ENCODE data around the gene ZNF280A. TPM values are rescaled to one million over a fixed set of nuclear protein-coding genes. Genes with fewer than 3 reads are reported as not detected.

The ZNF280A gene
- total RNA-seq = not detected
- not detected for total RNA-seq (2013)

- TF ChIP-seq, protein P1, sequence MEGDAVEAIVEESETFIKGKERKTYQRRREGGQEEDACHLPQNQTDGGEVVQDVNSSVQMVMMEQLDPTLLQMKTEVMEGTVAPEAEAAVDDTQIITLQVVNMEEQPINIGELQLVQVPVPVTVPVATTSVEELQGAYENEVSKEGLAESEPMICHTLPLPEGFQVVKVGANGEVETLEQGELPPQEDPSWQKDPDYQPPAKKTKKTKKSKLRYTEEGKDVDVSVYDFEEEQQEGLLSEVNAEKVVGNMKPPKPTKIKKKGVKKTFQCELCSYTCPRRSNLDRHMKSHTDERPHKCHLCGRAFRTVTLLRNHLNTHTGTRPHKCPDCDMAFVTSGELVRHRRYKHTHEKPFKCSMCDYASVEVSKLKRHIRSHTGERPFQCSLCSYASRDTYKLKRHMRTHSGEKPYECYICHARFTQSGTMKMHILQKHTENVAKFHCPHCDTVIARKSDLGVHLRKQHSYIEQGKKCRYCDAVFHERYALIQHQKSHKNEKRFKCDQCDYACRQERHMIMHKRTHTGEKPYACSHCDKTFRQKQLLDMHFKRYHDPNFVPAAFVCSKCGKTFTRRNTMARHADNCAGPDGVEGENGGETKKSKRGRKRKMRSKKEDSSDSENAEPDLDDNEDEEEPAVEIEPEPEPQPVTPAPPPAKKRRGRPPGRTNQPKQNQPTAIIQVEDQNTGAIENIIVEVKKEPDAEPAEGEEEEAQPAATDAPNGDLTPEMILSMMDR (IDR thresholded peaks at IDR 0.05) = no peak
- no peak within 1 kb of the TSS for H3K4me3 Mint-ChIP-seq
- no peaks in the 10 kb centered on the region for H3K36me3 Mint-ChIP-seq
- Histone ChIP-seq H3K27ac (ENCODE audit: low read length) (no peak within 1 kb of the TSS), H3K4me3 (ENCODE audit: low read length) (no peak within 1 kb of the TSS), H3K27me3 (ENCODE audit: control insufficient read depth, insufficient read depth, low read length) (peaks cover 3% of the 10 kb centered on the region), H3K4me1 (ENCODE audit: control insufficient read depth, insufficient read depth, low read length) (no peaks in the 10 kb centered on the region), H3K36me3 (ENCODE audit: control insufficient read depth, insufficient read depth, low read length) (no peaks in the 10 kb centered on the region), H3K9me3 (ENCODE audit: control insufficient read depth, insufficient read depth, low read length) (no peaks in the 10 kb centered on the region)
- DNase-seq (no peak), ATAC-seq (no peak)
- H3K9me3 Mint-ChIP-seq = no peaks in the 10 kb centered on the region
- 80% methylated on average over 12 of the region's 12 CpGs for WGBS (ENCODE audit: insufficient coverage)
- no peaks in the 10 kb centered on the region for H3K4me1 Mint-ChIP-seq
- H3K27me3 Mint-ChIP-seq (ENCODE audit: low read depth in 2 of 2) = peaks cover 17 to 20% of the 10 kb centered on the region in 2 donors
- intact Hi-C loops (cut with micrococcal nuclease) = no loop called here
- H3K27ac Mint-ChIP-seq = no peak within 1 kb of the TSS
Observed at GRCh38 chr22:22520020-22520656, at the start of gene ZNF280A. Gene ZNF280A (minus strand): TSS chr22:22520270. CDS start chr22:22515630, 4,640 bp downstream.

DNA sequence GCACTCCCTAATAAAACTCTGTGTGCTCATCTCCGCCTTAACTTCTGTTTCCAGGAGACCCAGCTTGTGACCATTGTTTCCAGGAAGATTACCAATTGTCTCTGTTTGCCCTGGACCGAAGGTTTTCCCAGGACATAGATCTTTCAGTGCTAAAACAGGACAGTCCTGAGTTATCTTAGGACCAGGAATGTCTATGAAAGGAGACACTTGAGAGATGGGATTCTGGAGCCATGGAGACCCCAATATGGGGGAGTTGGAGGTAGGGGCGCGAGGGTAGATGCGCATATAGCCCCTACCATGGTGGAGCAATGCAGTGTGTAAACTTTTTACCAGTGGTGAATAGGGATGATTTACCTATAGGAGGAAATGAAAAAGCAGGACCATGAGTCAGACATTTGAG lies 49.1 kb upstream of the ZNF280A start:
- Mint-ChIP-seq H3K4me3 (no peak overlapping the region), H3K27me3 (ENCODE audit: low read depth in 2 of 2) (peaks cover 20 to 57% of the 10 kb centered on the region in 2 donors), H3K4me1 (no peaks in the 10 kb centered on the region), H3K9me3 (no peaks in the 10 kb centered on the region), H3K27ac (no peak overlapping the region), H3K36me3 (no peaks in the 10 kb centered on the region)
- intact Hi-C loops (cut with micrococcal nuclease) = no loop called here
- ATAC-seq = no peak
- Histone ChIP-seq H3K4me1 (ENCODE audit: control insufficient read depth, insufficient read depth, low read length) (no peaks in the 10 kb centered on the region), H3K4me3 (ENCODE audit: low read length) (no peak overlapping the region), H3K9me3 (ENCODE audit: control insufficient read depth, insufficient read depth, low read length) (no peaks in the 10 kb centered on the region), H3K27ac (ENCODE audit: low read length) (no peak overlapping the region), H3K27me3 (ENCODE audit: control insufficient read depth, insufficient read depth, low read length) (peaks cover 3% of the 10 kb centered on the region), H3K36me3 (ENCODE audit: control insufficient read depth, insufficient read depth, low read length) (no peaks in the 10 kb centered on the region)
- TF ChIP-seq, protein P1 (IDR thresholded peaks at IDR 0.05) = no peak
- DNase-seq = no peak
- WGBS (ENCODE audit: insufficient coverage) = 80% methylated on average over 5 of the region's 5 CpGs

GRCh38 chr22:22565981-22566380 lies 45.9 kb upstream of the ZNF280A start:
- ATAC-seq (no peak), DNase-seq (no peak)
- no peak overlapping the region for H3K4me3 ChIP-seq (ENCODE audit: low read length)
- 92% methylated on average over 2 of the region's 2 CpGs for WGBS (ENCODE audit: insufficient coverage)
- Mint-ChIP-seq H3K9me3 (no peaks in the 10 kb centered on the region), H3K36me3 (no peaks in the 10 kb centered on the region), H3K27ac (no peak overlapping the region), H3K27me3 (ENCODE audit: low read depth in 2 of 2) (peaks cover 16 to 43% of the 10 kb centered on the region in 2 donors), H3K4me3 (no peak overlapping the region), H3K4me1 (no peaks in the 10 kb centered on the region)
- TF ChIP-seq, protein P1 (IDR thresholded peaks at IDR 0.05) = no peak
- peaks cover 3% of the 10 kb centered on the region for H3K27me3 ChIP-seq (ENCODE audit: control insufficient read depth, insufficient read depth, low read length)
- H3K27ac ChIP-seq (ENCODE audit: low read length) = no peak overlapping the region
- intact Hi-C loops (cut with micrococcal nuclease) = no loop called here
- no peaks in the 10 kb centered on the region for H3K36me3 ChIP-seq (ENCODE audit: control insufficient read depth, insufficient read depth, low read length)
- H3K4me1 ChIP-seq (ENCODE audit: control insufficient read depth, insufficient read depth, low read length) = no peaks in the 10 kb centered on the region
- H3K9me3 ChIP-seq (ENCODE audit: control insufficient read depth, insufficient read depth, low read length) = no peaks in the 10 kb centered on the region
